ENCODE measurements around the gene HNMT.

The HNMT gene

GRCh38 chr2:138009622-138010021, 45.3 kb downstream of the HNMT start (continued):
- TF ChIP-seq ZNF518A (tag by site-specific recombination; conservative IDR thresholded peaks at IDR 0.05; ENCODE audit: low read depth), result no peak
- TF ChIP-seq, protein P1, sequence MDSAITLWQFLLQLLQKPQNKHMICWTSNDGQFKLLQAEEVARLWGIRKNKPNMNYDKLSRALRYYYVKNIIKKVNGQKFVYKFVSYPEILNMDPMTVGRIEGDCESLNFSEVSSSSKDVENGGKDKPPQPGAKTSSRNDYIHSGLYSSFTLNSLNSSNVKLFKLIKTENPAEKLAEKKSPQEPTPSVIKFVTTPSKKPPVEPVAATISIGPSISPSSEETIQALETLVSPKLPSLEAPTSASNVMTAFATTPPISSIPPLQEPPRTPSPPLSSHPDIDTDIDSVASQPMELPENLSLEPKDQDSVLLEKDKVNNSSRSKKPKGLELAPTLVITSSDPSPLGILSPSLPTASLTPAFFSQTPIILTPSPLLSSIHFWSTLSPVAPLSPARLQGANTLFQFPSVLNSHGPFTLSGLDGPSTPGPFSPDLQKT (IDR thresholded peaks at IDR 0.05; ENCODE audit: borderline replicate concordance, low read depth, low read length), result no peak
- no peak for TF ChIP-seq ZSCAN18 (tag by site-specific recombination; IDR thresholded peaks at IDR 0.05)
- TF ChIP-seq ZNF23 (tag by site-specific recombination; IDR thresholded peaks at IDR 0.05; ENCODE audit: borderline replicate concordance), result no peak
- TF ChIP-seq, protein P2, sequence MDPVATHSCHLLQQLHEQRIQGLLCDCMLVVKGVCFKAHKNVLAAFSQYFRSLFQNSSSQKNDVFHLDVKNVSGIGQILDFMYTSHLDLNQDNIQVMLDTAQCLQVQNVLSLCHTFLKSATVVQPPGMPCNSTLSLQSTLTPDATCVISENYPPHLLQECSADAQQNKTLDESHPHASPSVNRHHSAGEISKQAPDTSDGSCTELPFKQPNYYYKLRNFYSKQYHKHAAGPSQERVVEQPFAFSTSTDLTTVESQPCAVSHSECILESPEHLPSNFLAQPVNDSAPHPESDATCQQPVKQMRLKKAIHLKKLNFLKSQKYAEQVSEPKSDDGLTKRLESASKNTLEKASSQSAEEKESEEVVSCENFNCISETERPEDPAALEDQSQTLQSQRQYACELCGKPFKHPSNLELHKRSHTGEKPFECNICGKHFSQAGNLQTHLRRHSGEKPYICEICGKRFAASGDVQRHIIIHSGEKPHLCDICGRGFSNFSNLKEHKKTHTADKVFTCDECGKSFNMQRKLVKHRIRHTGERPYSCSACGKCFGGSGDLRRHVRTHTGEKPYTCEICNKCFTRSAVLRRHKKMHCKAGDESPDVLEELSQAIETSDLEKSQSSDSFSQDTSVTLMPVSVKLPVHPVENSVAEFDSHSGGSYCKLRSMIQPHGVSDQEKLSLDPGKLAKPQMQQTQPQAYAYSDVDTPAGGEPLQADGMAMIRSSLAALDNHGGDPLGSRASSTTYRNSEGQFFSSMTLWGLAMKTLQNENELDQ (tag by site-specific recombination; IDR thresholded peaks at IDR 0.05; ENCODE audit: low read depth), result no peak
- TF ChIP-seq ZNF621 (tag by site-specific recombination; IDR thresholded peaks at IDR 0.05), result no peak
- TF ChIP-seq ZFHX2 (tag by site-specific recombination; conservative IDR thresholded peaks at IDR 0.05), result no peak
- TF ChIP-seq ZNF521 (tag by site-specific recombination; IDR thresholded peaks at IDR 0.05), result no peak
- no peak for TF ChIP-seq ZNF561 (tag by site-specific recombination; IDR thresholded peaks at IDR 0.05; ENCODE audit: borderline replicate concordance)
- TF ChIP-seq ZBTB17 (tag by site-specific recombination; IDR thresholded peaks at IDR 0.05), result no peak
- TF ChIP-seq ZNF544 (tag by site-specific recombination; IDR thresholded peaks at IDR 0.05), result no peak
- no peak for TF ChIP-seq ZNF785 (tag by site-specific recombination; IDR thresholded peaks at IDR 0.05)
- TF ChIP-seq PATZ1 (tag by site-specific recombination; IDR thresholded peaks at IDR 0.05), result no peak
- TF ChIP-seq ZNF677 (tag by site-specific recombination; IDR thresholded peaks at IDR 0.05), result no peak
- TF ChIP-seq ZNF658 (tag by site-specific recombination; IDR thresholded peaks at IDR 0.05), result no peak

DNA sequence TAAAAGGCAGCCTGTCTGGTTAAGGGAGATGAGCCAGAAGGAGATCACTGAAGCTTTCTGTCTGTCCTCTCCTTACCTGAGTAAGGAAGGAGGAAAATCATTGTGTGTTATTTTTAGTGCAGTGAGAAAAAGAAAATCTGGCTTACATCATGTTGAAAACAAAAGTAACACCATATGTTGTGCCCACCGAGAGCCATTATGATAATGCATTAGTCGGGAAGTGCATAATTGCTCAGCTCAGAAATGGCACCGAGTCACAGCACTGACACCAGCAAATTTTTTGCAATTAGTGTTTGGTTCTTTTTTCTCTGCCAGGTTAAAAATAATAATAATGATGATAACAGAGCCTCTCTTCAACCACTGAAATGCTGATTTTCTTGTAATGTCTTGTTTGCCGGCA, 46.6 kb downstream of the HNMT start:
- H3K27ac ChIP-seq (ENCODE audit: extremely low read depth, low read depth, low read length), result no peak overlapping the region
- H3K9me3 ChIP-seq (ENCODE audit: control insufficient read depth, insufficient read depth, low read depth, low read length), result no peaks in the 10 kb centered on the region
- H3K4me3 ChIP-seq (ENCODE audit: low read depth, low read length), result no peak overlapping the region
- no peaks in the 10 kb centered on the region for H3K4me1 ChIP-seq (ENCODE audit: control insufficient read depth, insufficient read depth, low read length)
- no peak for TF ChIP-seq ZBTB20 (tag by site-specific recombination; IDR thresholded peaks at IDR 0.05)
- no peak for TF ChIP-seq ZNF837 (tag by site-specific recombination; IDR thresholded peaks at IDR 0.05)
- TF ChIP-seq ZNF585B (tag by site-specific recombination; IDR thresholded peaks at IDR 0.05), result no peak
- no peak for TF ChIP-seq ZNF449 (tag by site-specific recombination; IDR thresholded peaks at IDR 0.05)
- no peak for TF ChIP-seq ZNF394 (tag by site-specific recombination; IDR thresholded peaks at IDR 0.05; ENCODE audit: borderline replicate concordance)
- ChIA-PET CTCF (no interaction called here), POLR2A (no interaction called here)
- no peaks in the 10 kb centered on the region for H3K36me3 ChIP-seq (ENCODE audit: control insufficient read depth in 2 of 2, insufficient read depth in 1 of 2, low read length in 2 of 2)
